DMS 273 (cell line): ENCODE measurements around the gene ITM2C.

Experiments used
- DNase-seq: peaks from one replicate; lab custom pipeline; 2025; ENCODE audit not compliant: unreplicated experiment; lab: John Stamatoyannopoulos, UW

The ITM2C gene, protein sequence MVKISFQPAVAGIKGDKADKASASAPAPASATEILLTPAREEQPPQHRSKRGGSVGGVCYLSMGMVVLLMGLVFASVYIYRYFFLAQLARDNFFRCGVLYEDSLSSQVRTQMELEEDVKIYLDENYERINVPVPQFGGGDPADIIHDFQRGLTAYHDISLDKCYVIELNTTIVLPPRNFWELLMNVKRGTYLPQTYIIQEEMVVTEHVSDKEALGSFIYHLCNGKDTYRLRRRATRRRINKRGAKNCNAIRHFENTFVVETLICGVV

DNA sequence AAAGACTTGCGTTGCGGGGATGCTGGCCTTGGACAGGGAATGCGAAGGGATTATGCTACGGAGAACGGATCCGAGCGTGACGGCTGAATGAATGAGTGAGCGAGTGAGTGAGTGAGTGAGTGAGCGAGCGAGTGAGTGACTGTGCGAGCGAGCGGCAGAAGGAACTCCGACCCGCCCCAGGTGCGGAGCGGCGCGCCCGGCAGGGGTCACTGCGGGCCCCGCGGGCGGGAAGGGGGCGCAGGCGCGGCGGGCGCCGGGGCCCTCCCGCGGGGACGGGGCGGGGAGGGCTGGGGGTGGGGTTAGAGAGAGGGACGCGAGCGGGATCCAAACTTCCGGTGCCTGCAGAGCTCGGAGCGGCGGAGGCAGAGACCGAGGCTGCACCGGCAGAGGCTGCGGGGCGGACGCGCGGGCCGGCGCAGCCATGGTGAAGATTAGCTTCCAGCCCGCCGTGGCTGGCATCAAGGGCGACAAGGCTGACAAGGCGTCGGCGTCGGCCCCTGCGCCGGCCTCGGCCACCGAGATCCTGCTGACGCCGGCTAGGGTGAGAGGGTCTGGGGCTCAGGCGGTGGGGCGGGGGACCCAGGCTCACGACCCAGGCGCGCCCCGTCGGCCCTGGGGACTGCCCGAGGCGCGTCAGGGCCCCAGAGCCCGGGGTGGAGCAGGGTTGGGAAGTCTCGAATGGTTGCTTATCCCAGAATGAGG lies at the start of gene ITM2C:
Gene ITM2C (plus strand): TSS at position 338 of the 702 bp plus-strand sequence. CDS start 84 bp downstream, at position 422.
- DNase-seq = peak; percentile 87

DNA sequence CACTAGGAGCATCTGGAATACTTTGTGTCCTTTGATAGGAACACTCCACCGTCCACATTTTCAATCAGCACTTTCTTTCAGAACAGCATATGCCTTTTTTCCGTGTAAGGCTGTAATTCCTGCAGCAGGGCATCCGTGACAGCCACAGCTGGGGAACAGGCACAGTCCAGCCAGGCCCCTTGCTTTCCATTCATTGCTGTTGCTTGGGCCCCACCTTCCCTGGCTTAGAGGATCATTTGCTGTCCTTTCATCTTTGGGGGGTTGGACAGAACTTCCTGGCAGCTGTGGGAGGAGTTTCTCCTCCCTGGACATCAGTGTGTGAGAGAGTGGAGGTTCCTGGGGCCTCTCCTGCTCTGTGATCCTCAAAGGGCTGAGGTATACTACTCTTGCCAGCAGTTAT lies 49.7 kb upstream of the ITM2C start:
- DNase-seq = no peak

DNA sequence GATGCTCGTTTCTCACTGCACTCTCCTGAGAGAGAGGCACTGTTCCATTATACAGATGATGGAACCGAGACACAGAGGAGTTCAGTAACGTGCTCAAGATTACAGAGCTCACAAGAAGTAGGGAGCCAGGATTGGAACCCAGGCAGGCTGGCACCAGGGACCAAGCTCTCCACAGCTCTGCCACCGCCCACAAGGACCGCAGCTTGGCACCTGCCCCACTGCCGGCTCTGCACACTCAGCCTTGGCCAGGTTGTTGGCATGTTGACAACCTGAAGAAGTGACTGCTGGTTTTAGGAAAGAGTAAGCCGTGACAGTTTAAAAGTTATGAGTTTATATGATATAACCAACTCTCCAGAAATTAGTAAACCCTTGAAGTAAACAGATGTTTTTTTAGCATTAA lies 48.0 kb upstream of the ITM2C start:
- DNase-seq = no peak

DNA sequence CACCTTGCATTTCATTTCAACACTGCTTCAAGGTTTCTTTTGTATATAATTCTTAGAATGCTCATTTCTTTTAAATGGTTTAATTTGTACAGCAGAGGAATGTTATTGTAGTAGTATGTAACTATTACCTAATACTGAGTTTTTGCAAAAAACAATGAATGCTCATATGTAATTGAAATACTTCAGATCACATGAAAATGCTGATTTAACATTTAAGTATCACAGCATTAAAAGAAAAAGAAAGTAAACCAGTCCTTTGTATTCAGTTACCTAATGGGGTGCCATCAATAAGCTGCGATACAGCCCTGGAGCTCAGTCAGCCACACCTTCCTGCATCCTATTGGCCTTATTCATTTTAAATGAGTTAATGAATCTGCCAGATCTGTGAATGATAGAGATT lies 45.3 kb upstream of the ITM2C start:
- DNase-seq = no peak

GRCh38 chr2:230821261-230821990 lies 43.3 kb upstream of the ITM2C start:
- DNase-seq = no peak

DNA sequence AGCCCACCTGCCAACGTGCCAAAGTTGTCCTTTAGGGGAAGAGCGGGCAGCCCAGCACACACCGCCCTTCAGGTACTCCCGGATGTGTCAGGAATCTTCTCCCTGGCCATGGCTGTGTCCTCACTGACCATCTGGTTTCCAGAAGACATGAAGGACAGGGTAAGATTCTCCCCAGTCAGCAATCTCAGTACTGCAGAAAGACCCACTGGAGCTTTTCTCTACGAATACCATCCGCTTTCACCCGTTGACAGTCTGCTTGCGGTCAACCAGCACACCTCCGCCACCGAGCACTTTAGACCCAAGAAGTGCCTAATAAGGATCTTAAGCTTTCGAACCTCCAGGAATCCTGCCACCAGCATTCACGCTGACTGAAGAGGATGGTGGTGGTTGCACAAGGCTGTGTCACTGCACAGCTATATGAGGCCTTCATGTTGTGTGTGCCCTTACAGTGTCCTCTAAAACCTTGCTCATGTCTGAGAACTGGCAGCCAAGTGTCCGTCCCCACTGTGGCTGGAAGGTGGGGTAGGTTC lies 42.7 kb upstream of the ITM2C start:
- DNase-seq = no peak

- no peak for DNase-seq
Measured at GRCh38 chr2:230823264-230823964, 41.3 kb upstream of the ITM2C start.

DNA sequence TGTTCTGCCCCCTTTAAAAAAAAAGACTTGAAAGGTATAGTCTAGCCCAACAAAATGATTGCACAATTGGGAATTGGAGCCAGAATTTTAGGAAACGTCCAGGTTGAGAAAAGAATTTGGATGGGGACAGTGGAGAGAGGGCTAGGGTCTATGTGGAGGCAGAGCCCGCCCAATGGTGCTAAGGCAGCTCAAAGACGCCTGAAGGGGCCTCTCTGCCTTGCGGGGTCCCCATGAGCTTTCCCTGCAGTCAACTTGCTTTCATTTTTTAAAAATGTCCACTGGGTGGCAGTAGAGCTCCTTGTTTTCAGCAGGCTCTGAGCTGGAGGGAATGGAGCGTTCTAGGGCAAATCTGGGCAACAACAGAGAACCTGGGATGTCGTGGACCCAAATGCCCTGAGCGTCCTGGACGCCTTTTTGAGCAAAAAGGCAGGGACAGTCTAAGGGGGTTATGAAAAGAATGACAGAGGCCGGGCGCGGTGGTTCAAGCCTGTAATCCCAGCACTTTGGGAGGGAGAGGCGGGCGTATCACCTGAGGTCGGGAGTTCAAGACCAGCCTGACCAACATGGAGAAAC lies 40.2 kb upstream of the ITM2C start:
- DNase-seq = peak; percentile 91

DNA sequence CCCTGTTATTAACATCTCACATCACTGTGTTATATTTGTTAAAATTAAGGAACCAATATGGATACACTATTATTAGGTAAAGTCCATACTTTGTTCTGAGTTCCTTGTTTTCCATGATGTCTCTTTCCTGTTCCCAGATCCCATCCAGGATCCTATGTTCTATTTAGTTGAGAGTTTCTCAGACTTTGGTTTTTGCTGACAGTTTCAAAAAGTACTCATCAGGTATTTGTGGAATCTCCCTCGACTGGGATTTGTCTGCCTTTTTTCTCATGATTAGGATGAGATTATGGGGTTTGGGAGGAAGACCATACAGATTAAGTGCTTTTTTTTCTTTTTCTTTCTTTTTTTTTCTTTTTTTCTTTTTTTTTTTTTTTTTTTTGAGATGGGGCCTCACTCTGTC lies 39.4 kb upstream of the ITM2C start:
- DNase-seq = no peak

DNA sequence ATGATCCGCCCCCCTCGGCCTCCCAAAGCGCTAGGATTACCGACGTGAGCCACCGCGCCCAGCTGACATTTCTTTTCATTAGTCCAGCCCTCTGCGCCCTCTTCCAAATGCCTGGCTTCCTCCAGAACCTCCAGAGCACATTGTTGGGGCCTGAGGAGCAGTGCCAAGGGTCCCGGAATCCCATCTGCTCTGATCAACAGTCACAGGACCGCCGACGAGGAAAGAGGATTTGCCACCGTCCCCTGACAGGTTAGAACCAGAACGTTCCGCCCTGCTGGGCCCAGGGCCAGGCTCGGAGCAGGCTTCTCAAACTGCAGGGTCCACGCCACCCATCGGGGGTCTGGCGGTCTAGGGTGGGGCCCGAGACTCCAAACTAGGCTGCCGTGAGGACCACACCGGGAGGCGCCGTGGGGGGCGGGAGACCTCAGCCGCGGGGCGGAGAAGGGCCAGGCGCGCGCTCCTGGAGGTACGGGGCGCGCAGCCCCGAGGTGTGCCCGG lies 36.9 kb upstream of the ITM2C start:
- DNase-seq = no peak

DNA sequence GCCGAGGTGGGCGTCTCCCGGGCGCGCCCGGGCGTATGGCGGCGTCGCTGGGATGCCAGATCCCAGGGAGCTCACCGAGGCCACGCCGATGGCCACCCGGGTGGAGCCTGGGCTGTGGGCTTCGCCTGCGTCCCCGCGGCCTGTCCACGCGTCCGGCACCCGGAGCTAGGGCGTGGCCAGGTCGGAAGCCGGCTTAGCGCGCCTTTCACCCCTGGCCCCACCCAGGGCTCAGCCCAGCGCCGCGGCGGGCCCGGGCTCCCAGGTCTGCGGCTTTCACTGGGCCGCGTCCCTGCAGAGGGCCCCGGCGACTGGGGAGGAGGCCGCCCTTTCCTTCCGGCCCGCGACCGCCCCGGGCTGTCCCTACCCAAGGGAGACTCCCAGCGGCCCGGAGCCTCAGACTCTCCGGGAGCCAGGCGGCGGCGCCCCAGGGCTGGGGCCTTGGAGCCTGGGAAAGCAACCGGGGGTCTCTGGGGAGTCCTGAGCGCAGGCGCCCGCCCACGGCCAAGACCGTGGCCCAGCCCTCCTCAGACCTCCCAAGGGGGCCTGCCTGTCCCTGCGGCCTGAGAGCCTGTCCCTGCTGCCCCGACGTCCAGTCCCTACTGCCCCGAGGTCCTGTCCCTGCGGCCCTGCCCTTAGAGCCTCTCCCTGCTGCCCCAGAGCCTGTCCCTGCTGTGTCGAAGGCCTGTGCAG lies 36.3 kb upstream of the ITM2C start:
- peak; percentile 20 for DNase-seq

DNA sequence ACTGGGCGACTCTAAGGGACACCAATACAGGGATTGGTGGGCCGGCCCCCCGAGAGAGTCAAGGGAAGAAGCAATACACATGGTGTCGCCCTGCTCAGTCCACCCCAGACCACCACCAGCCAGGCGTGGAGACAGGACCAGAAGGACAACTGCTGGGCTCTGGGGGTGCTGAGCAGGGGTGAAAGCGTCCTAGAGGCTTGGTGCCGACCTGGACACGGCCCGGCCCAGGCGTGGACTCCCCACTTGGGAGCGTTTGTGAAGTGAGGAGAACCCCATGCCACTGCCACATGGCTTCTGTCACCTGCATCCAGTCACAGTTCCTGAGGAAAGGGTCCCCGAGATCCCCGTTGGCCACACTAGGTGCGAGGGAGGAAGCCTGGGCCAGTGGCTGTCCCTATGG lies 35.4 kb upstream of the ITM2C start:
- DNase-seq = no peak

- DNase-seq = no peak
Measured at GRCh38 chr2:230829959-230830358, 34.8 kb upstream of the ITM2C start.

DNA sequence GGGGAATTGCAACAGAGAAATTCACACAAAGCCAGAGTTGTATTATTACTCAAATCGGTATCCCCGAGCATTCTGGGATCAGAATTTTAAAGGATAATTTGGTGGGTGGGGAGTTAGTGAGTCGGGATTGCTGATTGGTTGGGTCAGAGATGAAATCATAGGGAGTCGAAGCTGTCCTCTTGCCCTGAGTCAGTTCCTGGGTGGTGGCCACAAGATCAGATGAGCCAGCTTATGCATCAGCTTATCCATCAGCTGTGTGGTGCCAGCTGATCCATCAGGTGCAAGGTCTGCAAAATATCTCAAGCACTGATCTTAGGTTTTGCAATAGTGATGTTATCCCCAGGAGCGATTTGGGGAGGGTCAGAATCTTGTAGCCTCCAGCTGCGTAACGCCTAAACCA lies 34.3 kb upstream of the ITM2C start:
- DNase-seq = no peak

- DNase-seq = no peak
Measured at GRCh38 chr2:230840301-230840700, 24.4 kb upstream of the ITM2C start.

- DNase-seq = peak; percentile 7
Measured at GRCh38 chr2:230842473-230842872, 22.3 kb upstream of the ITM2C start.

DNA sequence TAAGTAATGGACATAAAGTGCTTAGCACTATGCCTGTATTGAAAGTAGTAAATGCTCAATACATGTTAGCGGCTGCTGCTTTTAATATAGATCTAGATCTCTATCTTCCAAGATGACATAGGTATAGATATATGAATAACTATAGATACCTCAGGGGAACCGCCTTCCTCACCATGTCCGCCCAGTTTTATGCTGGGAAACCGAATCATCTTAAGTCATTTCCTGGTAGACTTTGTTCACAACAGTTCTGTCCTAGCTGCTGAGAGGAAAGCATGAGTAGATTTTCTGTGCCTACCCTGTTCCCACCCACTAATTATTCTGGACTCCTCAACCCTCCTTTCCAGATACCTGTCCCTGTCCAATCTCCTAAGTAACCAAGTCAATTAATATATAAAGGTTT lies 21.6 kb upstream of the ITM2C start:
- DNase-seq = no peak

GRCh38 chr2:230846360-230846759 lies 18.4 kb upstream of the ITM2C start:
- no peak for DNase-seq

DNA sequence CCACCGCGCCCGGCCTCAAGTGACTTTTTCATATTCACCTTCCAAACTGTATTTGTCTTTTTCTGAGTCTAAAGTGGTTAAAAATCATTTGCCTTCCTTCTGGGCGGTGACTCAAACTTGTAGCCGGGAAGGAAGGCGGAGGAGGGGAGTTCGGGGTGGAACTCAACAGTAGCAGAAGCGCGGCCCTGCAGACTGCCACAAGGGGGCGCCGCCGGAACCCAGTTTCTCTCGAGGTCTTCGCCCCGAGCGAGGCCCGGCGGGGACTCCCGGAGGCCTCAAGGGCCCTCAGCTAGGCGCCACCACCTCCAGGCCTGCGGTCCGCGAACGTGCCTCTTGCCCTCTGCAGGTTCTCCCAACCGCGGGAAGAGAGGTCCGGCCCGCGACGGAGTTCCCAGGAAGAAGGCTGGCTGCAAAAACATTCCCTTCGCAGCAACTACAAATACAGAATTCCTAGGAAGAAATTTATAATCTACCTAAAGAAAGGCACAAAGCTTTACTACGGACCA lies 16.8 kb upstream of the ITM2C start:
- DNase-seq = peak; percentile 79
